ENCODE measurements around the gene GPER1.

- TF ChIP-seq, protein P1, sequence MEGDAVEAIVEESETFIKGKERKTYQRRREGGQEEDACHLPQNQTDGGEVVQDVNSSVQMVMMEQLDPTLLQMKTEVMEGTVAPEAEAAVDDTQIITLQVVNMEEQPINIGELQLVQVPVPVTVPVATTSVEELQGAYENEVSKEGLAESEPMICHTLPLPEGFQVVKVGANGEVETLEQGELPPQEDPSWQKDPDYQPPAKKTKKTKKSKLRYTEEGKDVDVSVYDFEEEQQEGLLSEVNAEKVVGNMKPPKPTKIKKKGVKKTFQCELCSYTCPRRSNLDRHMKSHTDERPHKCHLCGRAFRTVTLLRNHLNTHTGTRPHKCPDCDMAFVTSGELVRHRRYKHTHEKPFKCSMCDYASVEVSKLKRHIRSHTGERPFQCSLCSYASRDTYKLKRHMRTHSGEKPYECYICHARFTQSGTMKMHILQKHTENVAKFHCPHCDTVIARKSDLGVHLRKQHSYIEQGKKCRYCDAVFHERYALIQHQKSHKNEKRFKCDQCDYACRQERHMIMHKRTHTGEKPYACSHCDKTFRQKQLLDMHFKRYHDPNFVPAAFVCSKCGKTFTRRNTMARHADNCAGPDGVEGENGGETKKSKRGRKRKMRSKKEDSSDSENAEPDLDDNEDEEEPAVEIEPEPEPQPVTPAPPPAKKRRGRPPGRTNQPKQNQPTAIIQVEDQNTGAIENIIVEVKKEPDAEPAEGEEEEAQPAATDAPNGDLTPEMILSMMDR (IDR thresholded peaks at IDR 0.05; ENCODE audit: extremely low read depth in 1 of 2, insufficient read depth in 1 of 2, low read depth in 1 of 2, low read length in 2 of 2): no peak
- TF ChIP-seq MAX (IDR thresholded peaks at IDR 0.05; ENCODE audit: insufficient read depth, insufficient read length) (no peak), POLR2A (IDR thresholded peaks at IDR 0.05; ENCODE audit: low read depth, low read length) (no peak)
Observed at GRCh38 chr7:1103789-1104515, 16.0 kb downstream of the GPER1 start.
